ENCODE data around the gene CSRP1.
"Not testable (repeated sequence)": the region's sequence is repeated elsewhere in the genome, so short reads cannot be mapped to it uniquely, and the experiment has no call there.

CSRP1 gene

GRCh38 chr1:201506557-201507359, at the start of gene CSRP1:
Gene CSRP1, minus strand, starts transcription at chr1:201507123. Its CDS starts 10,820 bp downstream, at chr1:201496303.
- DNase-seq (ENCODE audit: low read depth in 2 of 2), result peak; percentile 71 to 72

- DNase-seq (ENCODE audit: low read depth in 2 of 2), result no peak
These were observed 48.6 kb upstream of the CSRP1 start for GRCh38 chr1:201555593-201555945.

GRCh38 chr1:201554789-201555592, 48.1 kb upstream of the CSRP1 start:
- no peak for DNase-seq (ENCODE audit: low read depth in 2 of 2)

- DNase-seq (ENCODE audit: low read depth in 2 of 2), result no peak
These were observed 47.3 kb upstream of the CSRP1 start for GRCh38 chr1:201554190-201554600.

- no peak for DNase-seq (ENCODE audit: low read depth in 2 of 2)
These were observed 46.7 kb upstream of the CSRP1 start for GRCh38 chr1:201553496-201554189.

GRCh38 chr1:201552941-201553351, 46.0 kb upstream of the CSRP1 start:
- DNase-seq (ENCODE audit: low read depth in 2 of 2), result no peak

- no peak for DNase-seq (ENCODE audit: low read depth in 2 of 2)
These were observed 45.2 kb upstream of the CSRP1 start for GRCh38 chr1:201551877-201552731.

GRCh38 chr1:201551096-201551495, 44.2 kb upstream of the CSRP1 start:
- no peak for DNase-seq (ENCODE audit: low read depth in 2 of 2)

- not testable (repeated sequence) for DNase-seq (ENCODE audit: low read depth in 2 of 2)
These were observed 42.6 kb upstream of the CSRP1 start for GRCh38 chr1:201549522-201549921.

GRCh38 chr1:201545851-201546492, 39.0 kb upstream of the CSRP1 start:
- DNase-seq (ENCODE audit: low read depth in 2 of 2), result no peak

GRCh38 chr1:201544710-201545109, 37.8 kb upstream of the CSRP1 start:
- no peak for DNase-seq (ENCODE audit: low read depth in 2 of 2)

- DNase-seq (ENCODE audit: low read depth in 2 of 2), result no peak
These were observed 37.1 kb upstream of the CSRP1 start for GRCh38 chr1:201543871-201544642.

GRCh38 chr1:201542309-201543035, 35.5 kb upstream of the CSRP1 start:
- DNase-seq (ENCODE audit: low read depth in 2 of 2), result no peak

GRCh38 chr1:201540846-201541735, 34.2 kb upstream of the CSRP1 start:
- no peak for DNase-seq (ENCODE audit: low read depth in 2 of 2)

- no peak for DNase-seq (ENCODE audit: low read depth in 2 of 2)
These were observed 32.9 kb upstream of the CSRP1 start for GRCh38 chr1:201539561-201540431.

- no peak for DNase-seq (ENCODE audit: low read depth in 2 of 2)
These were observed 32.0 kb upstream of the CSRP1 start, which contains the start of gene NAV1 for GRCh38 chr1:201538612-201539551. Gene NAV1, plus strand, starts transcription at chr1:201539127. Its CDS starts 83,758 bp downstream, at chr1:201622885.
